GM18861 (cell line): ENCODE data around the gene TBC1D22A.

Experiments
- ATAC-seq: cut with Tn5 transposase; IDR thresholded peaks from one replicate; pipeline ENCODE4 v1.9.1; 2021; ENCODE audit not compliant: unreplicated experiment

The TBC1D22A gene

GRCh38 chr22:47065756-47066615 is 303.5 kb downstream of the TBC1D22A start:
- ATAC-seq, result no peak

- ATAC-seq, result no peak
Measured at GRCh38 chr22:47066616-47066905, 304.1 kb downstream of the TBC1D22A start.

GRCh38 chr22:47067321-47067890 is 305.0 kb downstream of the TBC1D22A start:
- ATAC-seq, result no peak

GRCh38 chr22:47067911-47068625 is 305.6 kb downstream of the TBC1D22A start:
- no peak for ATAC-seq

GRCh38 chr22:47068626-47068996 is 306.2 kb downstream of the TBC1D22A start:
- no peak for ATAC-seq

GRCh38 chr22:47069270-47069669 is 306.8 kb downstream of the TBC1D22A start:
- ATAC-seq, result no peak

- ATAC-seq, result no peak
Measured at GRCh38 chr22:47071078-47071806, 308.8 kb downstream of the TBC1D22A start.

- ATAC-seq, result no peak
Measured at GRCh38 chr22:47071807-47072641, 309.6 kb downstream of the TBC1D22A start.

- no peak for ATAC-seq
Measured at GRCh38 chr22:47072642-47072967, 310.2 kb downstream of the TBC1D22A start.

GRCh38 chr22:47073075-47073474 is 310.6 kb downstream of the TBC1D22A start:
- ATAC-seq, result no peak

GRCh38 chr22:47074105-47074504 is 311.7 kb downstream of the TBC1D22A start:
- no peak for ATAC-seq

GRCh38 chr22:47075568-47075967 is 313.1 kb downstream of the TBC1D22A start:
- no peak for ATAC-seq

GRCh38 chr22:47076758-47077157 is 314.3 kb downstream of the TBC1D22A start:
- no peak for ATAC-seq

GRCh38 chr22:47080100-47080499 is 317.6 kb downstream of the TBC1D22A start:
- no peak for ATAC-seq

GRCh38 chr22:47082505-47082904 is 320.1 kb downstream of the TBC1D22A start:
- no peak for ATAC-seq

- ATAC-seq, result no peak
Measured at GRCh38 chr22:47083379-47083986, 321.0 kb downstream of the TBC1D22A start.

GRCh38 chr22:47084226-47084625 is 321.8 kb downstream of the TBC1D22A start:
- ATAC-seq, result no peak

GRCh38 chr22:47086596-47087248 is 324.3 kb downstream of the TBC1D22A start:
- ATAC-seq, result no peak

GRCh38 chr22:47088480-47089158 is 326.2 kb downstream of the TBC1D22A start:
- ATAC-seq, result no peak
